HepG2 (cell line): ENCODE data around the gene NT5C3B. TPM values are rescaled to one million over a fixed set of nuclear protein-coding genes. Genes with fewer than 3 reads are reported as not detected.

Experiments
- ATF1 ChIP-seq: IDR thresholded peaks from 2 replicates; pipeline ENCODE4 v1.6.1; 2016; ENCODE audit warnings: mild to moderate bottlenecking, control low read depth
- CHCHD3 ChIP-seq: sonication (generic); formaldehyde crosslinking; IDR thresholded peaks from 2 replicates; pipeline ENCODE4 v1.8.0; 2022; ENCODE audit warnings: mild to moderate bottlenecking, missing genetic modification reagents, moderate library complexity
- CREB3 ChIP-seq: sonication (generic); formaldehyde crosslinking; IDR thresholded peaks from 2 replicates; pipeline ENCODE4 v1.5.0; 2020; ENCODE audit warnings: missing genetic modification reagents
- FOXM1 ChIP-seq: sonication (generic); formaldehyde crosslinking; IDR thresholded peaks from 2 replicates; pipeline ENCODE4 v1.5.0; 2020; ENCODE audit warnings: missing genetic modification reagents
- GATAD1 ChIP-seq: IDR thresholded peaks from 2 replicates; pipeline ENCODE4 v1.6.1; 2016; ENCODE audit warnings: missing genetic modification reagents, missing compliant biosample characterization
- HES4 ChIP-seq: sonication (generic); formaldehyde crosslinking; IDR thresholded peaks from 2 replicates; pipeline ENCODE4 v1.9.0; 2021; ENCODE audit warnings: mild to moderate bottlenecking, missing genetic modification reagents, borderline replicate concordance
- IKZF4 ChIP-seq: sonication (generic); formaldehyde crosslinking; IDR thresholded peaks from 2 replicates; pipeline ENCODE4 v1.5.1; 2020; ENCODE audit warnings: borderline replicate concordance, mild to moderate bottlenecking, low read depth, missing genetic modification reagents; ENCODE audit errors: not compliant biosample characterization
- MAZ ChIP-seq, 2 experiments: sonication (generic) in 1 of 2; formaldehyde crosslinking in 1 of 2; IDR thresholded peaks; 2 replicates each; pipeline versions ENCODE4 v1.5.0 to v1.6.1; 2012 to 2020; ENCODE audit warnings: low read depth in 2 of 2, mild to moderate bottlenecking in 2 of 2, borderline replicate concordance in 1 of 2, improper control_type of control experiment in 1 of 2, low read length in 1 of 2, missing genetic modification reagents in 1 of 2, moderate library complexity in 1 of 2
- MTF2 ChIP-seq: sonication (generic); formaldehyde crosslinking; IDR thresholded peaks from 2 replicates; pipeline ENCODE4 v1.5.0; 2020; ENCODE audit warnings: missing genetic modification reagents, borderline replicate concordance
- MYPOP ChIP-seq: sonication (generic); formaldehyde crosslinking; IDR thresholded peaks from 2 replicates; pipeline ENCODE4 v1.8.1; 2023; ENCODE audit warnings: mild to moderate bottlenecking, moderate library complexity, missing genetic modification reagents
- RAD21 ChIP-seq: fragments of 450-650 bp; formaldehyde crosslinking; IDR thresholded peaks from 2 replicates; pipeline ENCODE4 v1.5.0; 2020; ENCODE audit warnings: mild to moderate bottlenecking
- REXO4 ChIP-seq: sonication (generic); formaldehyde crosslinking; IDR thresholded peaks from 2 replicates; pipeline ENCODE4 v1.8.0; 2022; ENCODE audit warnings: missing genetic modification reagents, mild to moderate bottlenecking, borderline replicate concordance
- SALL1 ChIP-seq: sonication (generic); formaldehyde crosslinking; IDR thresholded peaks from 2 replicates; pipeline ENCODE4 v1.8.0; 2022; ENCODE audit warnings: mild to moderate bottlenecking, missing genetic modification reagents
- ZMYM3 ChIP-seq: sonication (generic); formaldehyde crosslinking; IDR thresholded peaks from 2 replicates; pipeline ENCODE4 v1.5.1; 2020; ENCODE audit warnings: mild to moderate bottlenecking, missing genetic modification reagents
- ZNF207 ChIP-seq: fragments of 450-650 bp; IDR thresholded peaks from 2 replicates; pipeline ENCODE4 v1.6.1; 2016; ENCODE audit warnings: antibody characterized with exemption, borderline replicate concordance
- ZNF232 ChIP-seq: sonication (generic); formaldehyde crosslinking; IDR thresholded peaks from 2 replicates; pipeline ENCODE4 v1.4.0; 2020; ENCODE audit warnings: missing genetic modification reagents, borderline replicate concordance
- ZNF318 ChIP-seq: sonication (generic); formaldehyde crosslinking; IDR thresholded peaks from 2 replicates; pipeline ENCODE4 v1.4.0; 2020; ENCODE audit warnings: mild to moderate bottlenecking, missing genetic modification reagents
- ZNF430 ChIP-seq: sonication (generic); formaldehyde crosslinking; IDR thresholded peaks from 2 replicates; pipeline ENCODE4 v1.9.0; 2021; ENCODE audit warnings: mild to moderate bottlenecking, missing genetic modification reagents
- ZNF44 ChIP-seq: sonication (generic); formaldehyde crosslinking; IDR thresholded peaks from 2 replicates; pipeline ENCODE4 v1.5.1; 2020; ENCODE audit warnings: mild to moderate bottlenecking, missing genetic modification reagents
- ZNF775 ChIP-seq: sonication (generic); formaldehyde crosslinking; IDR thresholded peaks from 2 replicates; pipeline ENCODE4 v1.4.0; 2020; ENCODE audit warnings: missing genetic modification reagents, mild to moderate bottlenecking, moderate library complexity, borderline replicate concordance
- polyA plus RNA-seq, 8 experiments: library from polyadenylated mRNA; depleted of rRNA in 3 of 8; stranded (reverse) in 7 of 8; unstranded in 1 of 8; fragments of >200 nt; fragmentation: Illumina TruSeq in 4 of 8; extraction: Trizol in 4 of 8; gene quantifications; 2 replicates each; pipeline versions ENCODE4 v1.2.1 to v1.2.3, GENCODE V29; 2011 to 2016; ENCODE audit warnings: low read depth in 4 of 8, missing spikeins in 1 of 8, mixed read lengths in 1 of 8; ENCODE audit not compliant: insufficient read depth in 1 of 8
- total RNA-seq, 5 experiments: library from RNA; depleted of rRNA; stranded (reverse); fragments of >200 nt; fragmentation: Illumina TruSeq; extraction: Trizol; gene quantifications; 2 replicates each; pipeline ENCODE4 v1.2.3, GENCODE V29; 2016; ENCODE audit warnings: low read depth in 1 of 5

Gene NT5C3B
- total and polyA plus RNA-seq, 2 of the 13 experiments (the other 11 are each of a cell fraction or from before 2014, with no cell fraction given), result 104 to 126 TPM

GRCh38 chr17:41836550-41837196 is 641 bp upstream of the NT5C3B start (continued):
- TF ChIP-seq ZNF232 (0 out of 2 replicates have a peak, but pooled peaks have one; percentile 35), IKZF4 (CRISPR knock-in tag) (no peak), CREB3 (no peak), ZNF775 (CRISPR knock-in tag) (no peak), ZNF207 (no peak), REXO4 (CRISPR knock-in tag) (no peak), CHCHD3 (CRISPR knock-in tag) (no peak), ZNF44 (CRISPR knock-in tag) (no peak), ZMYM3 (CRISPR knock-in tag) (no peak), MAZ (IDR thresholded peaks at IDR 0.05; ENCODE audit: borderline replicate concordance, low read depth, low read length) (no peak), MAZ (CRISPR knock-in tag; IDR thresholded peaks at IDR 0.05; ENCODE audit: low read depth) (no peak), ATF1 (no peak), MYPOP (CRISPR knock-in tag) (0 out of 2 replicates have a peak, but pooled peaks have one; percentile 56), ZNF318 (CRISPR knock-in tag) (peak; percentile 70; the same call in 1 of the 2 replicates), RAD21 (no peak), FOXM1 (CRISPR knock-in tag) (no peak), MTF2 (0 out of 2 replicates have a peak, but pooled peaks have one; percentile 34), SALL1 (CRISPR knock-in tag) (no peak), ZNF430 (CRISPR knock-in tag) (0 out of 2 replicates have a peak, but pooled peaks have one; percentile 18), GATAD1 (CRISPR knock-in tag) (no peak), HES4 (0 out of 2 replicates have a peak, but pooled peaks have one; percentile 36)
